Dermis blood vessel endothelial cell (primary cell): ENCODE measurements around the gene CAMTA1. TPM values are rescaled to one million over a fixed set of nuclear protein-coding genes. Genes with fewer than 3 reads are reported as not detected.

Experiments used
- DNase-seq: peaks from one replicate; pipeline ENCODE4 v3.0.0; 2010
- total RNA-seq: library from RNA; depleted of rRNA; stranded (reverse); fragments of >200 nt; gene quantifications from 2 replicates; pipeline ENCODE4 v1.2.3, GENCODE V29; 2014

Gene CAMTA1
- total RNA-seq, 1 donor from 2014 or later, result 58.4 TPM

DNA sequence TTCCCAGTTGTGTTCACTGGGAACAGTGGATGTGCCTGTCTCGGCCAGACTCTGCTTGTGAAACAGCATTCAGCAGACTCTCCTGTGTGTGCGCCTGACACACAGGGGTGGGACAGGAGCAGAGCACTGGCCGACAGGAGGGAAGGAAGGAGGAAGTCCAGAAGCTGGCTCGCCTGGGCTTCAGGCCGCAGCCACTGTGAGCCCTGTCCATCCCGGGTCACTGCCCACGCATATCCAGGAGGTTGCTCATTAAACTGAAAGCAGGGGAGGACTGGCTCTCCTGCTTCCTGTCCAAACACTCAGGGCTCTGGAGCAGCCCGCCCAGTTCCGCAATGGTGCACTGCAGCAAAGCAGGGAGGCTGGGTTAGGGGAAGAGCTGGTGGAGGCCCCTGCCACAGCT lies 767.1 kb downstream of the CAMTA1 start:
- peak; percentile 70 for DNase-seq

DNA sequence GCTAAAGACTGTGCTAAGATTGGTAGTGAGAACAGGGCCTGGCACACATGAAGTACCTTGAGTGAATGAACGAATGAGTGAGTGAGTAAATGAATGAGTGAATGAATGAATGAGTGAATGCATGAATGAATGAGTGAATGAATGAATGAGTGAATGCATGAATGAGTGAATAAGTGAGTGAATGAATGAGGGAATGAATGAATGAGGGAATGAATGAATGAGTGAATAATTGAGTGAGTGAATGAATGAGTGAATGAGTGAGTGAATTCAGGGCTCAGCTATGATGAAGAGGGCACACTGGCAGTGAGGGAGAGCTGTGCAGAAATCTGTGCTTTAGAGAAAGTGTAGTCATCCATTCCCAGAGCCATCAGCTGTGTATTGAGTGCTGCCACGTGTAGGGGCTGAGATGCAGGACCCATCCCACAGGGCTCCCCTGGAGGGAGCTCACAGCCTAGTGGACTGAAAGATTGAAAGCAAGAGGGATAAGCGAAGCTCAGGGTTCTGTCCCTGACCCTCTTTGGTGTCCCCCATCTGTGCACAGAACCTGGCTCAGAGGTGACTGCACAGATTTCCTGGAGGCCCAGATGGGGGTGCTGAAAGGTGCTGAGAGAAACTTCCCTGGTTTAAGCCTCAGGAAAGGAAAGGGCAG lies 767.9 kb downstream of the CAMTA1 start:
- DNase-seq, result peak; percentile 22

DNA sequence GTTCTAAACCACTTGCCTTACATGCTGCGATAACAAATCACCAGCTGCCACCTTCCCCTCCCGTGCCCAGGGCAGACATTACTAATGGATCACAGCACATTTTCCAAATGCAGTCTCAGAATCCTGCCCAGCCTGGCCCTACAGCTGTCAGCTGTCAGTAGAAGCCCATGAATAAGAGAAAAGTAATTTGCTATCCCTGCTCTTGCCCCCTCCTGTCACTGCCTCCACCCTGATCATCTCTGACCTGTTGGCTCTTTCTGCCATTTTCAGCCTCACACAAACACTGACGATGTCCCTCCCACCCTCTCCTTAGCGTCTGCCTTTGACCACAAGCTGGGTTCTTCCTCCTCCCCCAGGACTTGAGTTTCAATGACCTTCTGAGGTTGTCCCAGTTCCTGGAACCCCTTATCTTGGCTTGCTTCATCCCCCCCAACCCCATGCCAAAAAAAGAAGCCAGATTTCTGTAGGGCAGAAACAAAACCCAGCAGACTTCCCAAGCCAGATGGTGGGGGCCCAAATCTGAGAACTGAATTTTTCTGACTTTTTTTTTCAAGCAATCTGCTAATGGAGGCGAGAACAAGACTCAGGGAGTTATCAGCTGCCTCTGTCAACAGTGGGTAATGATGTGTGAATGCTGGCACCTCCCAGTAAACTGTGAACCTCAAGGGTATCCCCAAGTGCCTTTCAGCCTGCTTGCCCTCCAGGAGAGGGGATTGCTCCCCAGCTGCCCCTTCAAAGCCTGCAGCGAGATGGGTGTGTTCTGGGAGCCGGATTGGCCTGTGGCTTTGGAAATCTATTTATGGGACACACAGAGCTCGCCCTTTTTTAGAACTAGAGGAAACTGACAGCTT lies 769.4 kb downstream of the CAMTA1 start:
- no peak for DNase-seq

DNA sequence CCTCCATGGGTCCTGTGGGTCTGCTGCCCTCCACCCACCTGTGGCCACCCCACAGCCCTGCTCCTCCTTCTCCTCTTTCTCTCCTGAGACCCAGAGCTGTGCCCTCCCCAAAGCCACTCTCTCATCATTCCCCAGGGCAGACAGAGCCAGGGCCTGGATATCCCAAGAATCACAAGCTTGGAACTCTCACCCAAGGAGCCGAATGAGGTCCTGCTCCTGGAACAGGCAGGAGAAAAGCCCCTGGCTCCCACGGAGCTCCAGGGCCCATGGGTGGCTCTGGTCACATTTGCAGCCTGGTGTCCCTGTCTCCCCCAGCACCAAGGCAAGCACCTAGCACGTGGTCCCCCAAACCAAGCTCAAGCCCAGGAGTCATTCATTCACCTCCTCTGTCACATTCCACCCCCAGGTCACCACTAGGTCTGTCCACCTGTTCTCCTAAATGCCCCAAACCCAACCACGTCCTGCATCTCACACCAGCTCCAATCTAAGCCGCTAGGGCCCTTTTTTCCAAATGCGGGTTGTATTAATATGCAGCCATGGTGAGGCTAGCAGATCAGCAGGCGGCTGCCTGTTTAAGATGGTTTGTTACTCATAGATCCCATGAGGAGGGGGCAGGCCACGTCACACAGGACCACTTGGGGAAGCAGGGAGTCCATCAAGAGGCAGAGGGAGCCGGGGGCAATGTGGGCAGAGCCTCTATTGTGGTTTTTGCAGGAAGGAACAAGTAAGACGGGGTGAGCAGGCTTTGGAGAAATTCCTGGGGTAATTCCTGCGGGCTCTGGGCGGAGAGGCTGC lies 770.3 kb downstream of the CAMTA1 start:
- no peak for DNase-seq

DNA sequence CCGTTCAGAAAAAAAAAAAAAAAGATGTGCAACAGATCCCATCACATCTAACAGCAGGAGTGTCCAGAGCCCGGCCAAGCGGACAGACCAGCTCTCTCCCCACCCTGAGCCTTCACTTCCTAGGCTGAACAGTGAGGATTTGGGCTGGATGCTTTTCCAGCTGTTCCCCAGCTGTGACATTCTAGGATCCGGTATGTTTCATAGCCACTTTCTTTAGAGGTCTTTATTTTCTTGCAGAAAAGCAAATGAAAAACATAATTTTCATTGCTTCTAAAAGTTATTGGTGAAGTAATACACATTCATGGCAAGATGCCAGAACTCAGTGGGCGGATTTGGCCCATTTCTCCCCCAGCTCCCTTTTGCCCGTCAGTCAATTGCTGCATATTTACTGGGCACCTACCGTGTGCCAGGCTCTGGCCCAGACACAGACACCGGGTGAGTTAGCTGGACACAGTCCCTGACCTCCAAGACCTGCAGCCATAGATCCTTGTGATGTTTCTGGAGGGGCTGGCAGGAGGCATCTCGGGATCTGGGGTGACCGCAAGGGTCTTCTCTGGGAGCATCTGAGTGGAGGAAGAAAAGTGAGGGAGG lies 772.1 kb downstream of the CAMTA1 start:
- no peak for DNase-seq

DNA sequence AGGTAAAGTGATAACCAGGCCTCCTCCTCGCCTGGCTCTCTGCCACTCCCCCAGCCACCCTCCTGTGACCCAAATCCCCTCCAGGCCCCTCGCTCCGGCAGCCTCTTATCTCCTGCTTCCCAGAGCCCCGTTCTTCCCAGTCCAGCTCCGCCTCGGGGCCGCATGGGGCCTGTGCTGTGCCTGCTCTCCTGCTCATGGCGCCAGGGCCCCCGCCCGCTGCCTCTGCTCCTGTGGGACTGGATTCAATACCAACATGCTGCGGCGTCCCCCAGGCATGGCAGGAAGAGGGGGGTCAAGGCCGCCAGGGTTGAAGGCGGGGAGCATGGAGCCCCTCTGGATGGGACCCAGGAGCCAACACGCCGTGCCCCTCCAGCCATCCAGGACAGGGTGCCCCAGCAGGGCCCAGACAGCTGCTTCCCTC lies 772.8 kb downstream of the CAMTA1 start:
- no peak for DNase-seq

DNA sequence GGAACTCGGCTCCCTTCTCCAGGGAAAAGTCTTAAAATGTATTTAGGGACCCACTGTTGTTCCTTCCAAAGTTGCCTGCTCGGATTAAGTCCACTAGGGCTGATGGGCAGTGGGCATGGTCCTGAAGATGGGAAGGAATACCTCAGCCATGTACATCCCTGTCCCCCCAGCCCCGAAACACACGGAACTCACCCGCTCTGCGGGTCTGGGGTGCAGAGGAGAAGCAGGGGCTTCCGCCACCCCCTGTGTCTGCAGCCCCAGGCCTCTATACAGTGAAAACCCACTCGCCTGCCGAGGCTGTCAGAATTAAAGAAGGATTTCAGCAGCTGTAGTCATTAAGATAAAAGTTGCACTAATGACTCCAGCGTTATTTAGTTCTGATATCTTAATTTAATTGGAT lies 773.2 kb downstream of the CAMTA1 start:
- no peak for DNase-seq

DNA sequence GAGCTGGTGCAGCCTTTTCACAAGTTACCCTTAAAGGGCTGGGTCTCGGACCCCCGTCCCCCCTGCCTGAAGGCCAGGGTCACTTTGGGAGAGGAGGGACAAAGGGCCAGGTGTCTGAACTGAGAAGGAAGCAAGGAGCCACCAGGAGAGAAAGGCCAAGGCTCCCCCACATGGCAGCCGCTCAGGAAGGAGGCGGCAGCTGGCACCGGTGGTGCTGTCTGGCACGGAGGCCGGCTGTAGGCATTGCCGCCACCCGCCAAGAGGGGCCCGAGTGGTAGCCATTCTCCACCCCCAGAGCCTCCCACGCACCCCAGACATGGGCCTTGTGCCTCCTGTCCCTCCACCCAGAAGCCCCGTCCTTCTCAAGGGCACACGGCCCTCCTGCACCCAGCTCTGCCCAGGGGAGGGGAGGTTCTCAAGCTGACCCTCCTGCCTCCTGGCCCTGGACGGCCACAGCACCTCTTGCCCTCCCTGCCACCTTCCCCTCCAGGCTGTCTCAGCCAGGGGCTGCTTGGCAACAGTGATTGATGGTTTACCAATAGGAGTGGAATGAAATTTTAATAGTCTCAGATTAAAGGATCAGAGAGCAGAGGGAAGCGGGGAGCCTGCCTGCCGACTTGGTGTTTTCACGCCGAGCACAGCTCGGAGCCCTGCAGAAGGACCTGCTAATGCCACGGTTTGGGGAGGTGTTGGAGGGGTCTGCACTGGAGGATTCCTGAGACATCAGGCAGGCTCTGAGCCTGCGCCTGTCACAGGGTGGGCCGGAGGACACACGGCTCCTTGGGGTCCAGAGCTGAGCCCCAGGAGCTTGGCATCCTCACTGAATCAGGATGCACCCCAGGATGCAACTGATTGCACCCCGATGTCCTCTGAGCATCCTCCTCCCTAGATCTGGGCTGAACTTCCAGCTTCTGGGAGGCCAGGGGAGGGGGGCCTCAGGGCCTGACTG lies 773.9 kb downstream of the CAMTA1 start:
- no peak for DNase-seq

DNA sequence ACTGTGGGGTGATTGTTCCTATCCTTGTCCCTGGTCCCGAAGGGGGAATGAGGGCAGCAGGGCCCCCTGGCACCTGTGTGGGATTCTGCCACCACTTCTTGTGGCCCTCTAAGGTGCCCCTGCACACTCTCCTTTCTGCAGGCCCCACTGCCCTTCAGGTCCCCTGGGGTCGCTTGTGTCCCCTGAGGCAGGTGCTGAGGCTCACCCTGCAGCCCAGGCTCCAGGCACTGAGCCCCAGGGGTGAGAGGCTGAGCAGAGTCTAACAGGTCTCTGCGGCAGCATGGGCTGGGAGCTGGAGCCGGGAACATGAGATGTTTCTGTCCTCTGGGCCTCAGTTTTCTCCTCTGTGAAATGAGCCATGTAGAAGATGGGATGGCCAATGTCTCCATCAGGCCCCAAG lies 774.9 kb downstream of the CAMTA1 start:
- DNase-seq, result no peak

DNA sequence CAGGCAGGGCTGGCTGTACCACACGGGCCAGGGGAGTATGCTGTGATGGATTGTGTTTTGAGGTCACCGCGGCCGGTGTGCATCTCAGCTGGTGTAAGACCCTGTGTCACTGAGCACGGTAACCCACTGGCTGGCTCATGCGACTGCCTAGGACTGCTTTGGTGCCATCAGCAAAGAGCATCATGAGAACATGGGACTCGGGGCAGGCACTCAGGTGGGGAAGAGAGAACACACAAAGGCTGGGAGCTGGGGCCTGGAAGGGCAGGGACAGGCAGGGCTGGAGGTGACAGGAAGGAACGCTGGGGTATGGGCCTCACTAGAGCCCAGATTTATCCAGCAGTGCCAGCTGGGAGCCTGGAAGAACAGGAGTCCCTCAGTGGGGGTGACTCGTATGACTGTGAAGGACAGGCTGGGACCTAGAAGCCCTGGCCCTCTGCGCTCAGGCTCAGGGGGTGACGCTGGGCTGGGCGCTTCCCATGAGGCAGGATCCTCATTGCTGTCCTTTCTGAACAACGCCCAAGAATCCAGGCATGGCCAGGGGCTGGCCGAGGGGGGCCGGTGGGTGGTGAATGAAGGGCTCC lies 775.4 kb downstream of the CAMTA1 start:
- DNase-seq, result no peak

DNA sequence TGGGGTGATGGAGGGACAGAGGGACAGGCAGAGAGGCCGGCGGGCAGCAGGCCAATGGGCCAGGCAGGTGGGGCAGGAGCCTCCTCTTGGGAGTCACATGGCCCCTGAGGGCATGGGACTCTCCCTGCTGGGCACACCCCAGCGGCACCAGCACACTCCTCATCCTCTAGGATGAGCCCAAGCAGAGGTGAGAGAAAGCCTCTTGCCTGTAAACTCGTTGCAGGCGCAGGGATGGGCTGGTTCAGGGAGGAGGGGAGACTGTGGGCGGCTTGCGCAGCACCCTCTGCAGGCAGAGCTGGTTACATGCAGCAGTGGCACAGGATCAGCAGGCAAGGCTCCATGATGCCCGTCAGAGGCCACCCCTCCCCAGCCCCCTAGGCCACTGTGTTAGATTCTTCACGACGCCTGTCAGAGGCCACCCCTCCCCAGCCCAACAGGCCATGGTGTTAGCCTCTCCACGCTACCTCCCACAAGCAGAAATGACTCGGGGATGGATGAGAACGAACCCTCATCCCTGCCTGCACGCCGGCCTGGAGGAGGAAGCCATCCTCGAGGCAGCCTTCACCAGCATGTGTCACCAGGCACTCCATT lies 776.2 kb downstream of the CAMTA1 start:
- peak; percentile 58 for DNase-seq

DNA sequence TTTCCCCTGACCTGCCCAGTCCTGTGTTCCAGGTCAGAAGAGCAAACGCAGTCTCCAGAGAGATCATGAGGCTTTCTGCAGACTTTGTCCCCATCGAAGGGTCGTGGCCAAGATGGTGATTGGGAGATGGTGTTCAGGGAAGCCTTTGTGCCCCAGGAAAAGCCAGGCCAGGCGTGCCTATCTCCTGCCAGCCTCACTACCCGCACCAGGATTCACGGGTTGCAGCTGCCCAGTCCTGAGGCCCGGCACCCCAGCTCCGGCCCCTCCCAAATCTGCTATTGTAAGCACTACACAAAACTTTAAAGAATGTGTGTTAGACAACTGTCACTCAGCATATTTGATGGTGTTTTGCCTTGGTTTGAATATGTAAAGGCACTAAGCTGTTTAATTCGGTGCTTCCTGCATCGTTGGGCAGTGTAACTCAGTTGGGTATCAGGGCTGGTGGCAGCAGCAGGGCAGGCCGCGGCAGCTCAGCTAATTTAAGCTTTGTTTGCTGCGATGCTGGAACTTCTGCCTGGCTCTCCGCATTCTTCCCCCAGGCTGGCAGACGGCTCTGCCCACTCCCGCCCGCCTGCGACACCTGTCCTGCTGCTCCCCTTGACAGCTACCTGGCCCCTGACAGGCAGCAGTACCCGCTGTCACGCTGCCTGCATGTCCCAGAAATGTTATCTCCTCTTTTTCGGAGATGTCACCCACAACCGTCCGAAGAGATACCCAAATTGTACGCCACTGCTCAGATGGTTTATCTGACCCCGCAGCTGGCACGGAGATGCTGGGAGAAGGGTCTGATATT lies 776.9 kb downstream of the CAMTA1 start:
- DNase-seq, result no peak

DNA sequence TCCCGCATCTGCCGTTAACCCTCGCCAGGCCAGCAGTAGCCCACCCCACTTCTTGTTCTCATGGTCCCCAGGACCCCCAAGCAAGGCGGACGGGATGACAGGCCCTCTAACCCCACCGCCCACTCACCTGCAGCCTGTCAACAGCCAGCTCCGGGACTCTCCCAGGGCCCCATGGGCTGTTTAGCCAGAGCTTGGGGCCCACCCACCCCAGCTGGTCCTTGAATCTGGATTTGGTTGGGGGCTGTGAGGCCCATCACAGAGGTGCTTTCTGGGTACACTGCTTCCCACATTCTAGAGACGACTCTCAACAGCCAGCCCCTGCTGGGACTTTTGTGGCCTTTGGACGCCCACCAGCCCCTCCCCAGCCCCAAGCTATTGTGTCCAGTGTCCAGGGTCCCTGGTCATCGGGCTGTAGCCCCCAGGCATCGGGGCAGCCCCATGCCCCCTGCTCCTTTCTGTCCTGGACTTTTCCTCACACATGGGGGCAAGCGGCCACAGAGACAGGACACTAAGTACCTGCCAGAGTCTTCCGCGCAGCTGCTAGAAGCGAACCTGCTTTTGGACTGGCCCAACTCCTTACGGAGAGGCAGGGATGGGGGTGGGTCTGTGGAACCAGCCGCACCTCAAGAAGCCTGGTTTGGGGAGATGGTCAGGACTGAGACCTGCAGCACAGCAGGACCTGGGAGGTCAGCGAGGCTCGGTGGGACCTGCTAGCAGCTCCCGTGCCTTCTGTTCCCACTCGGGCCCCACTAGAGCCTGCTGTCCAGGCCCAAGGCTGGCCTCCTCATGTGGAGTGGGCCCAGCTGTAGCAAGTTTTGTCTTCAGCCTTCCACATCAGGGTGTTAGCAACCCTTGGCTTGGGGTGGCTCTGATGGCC lies 777.7 kb downstream of the CAMTA1 start:
- no peak for DNase-seq

DNA sequence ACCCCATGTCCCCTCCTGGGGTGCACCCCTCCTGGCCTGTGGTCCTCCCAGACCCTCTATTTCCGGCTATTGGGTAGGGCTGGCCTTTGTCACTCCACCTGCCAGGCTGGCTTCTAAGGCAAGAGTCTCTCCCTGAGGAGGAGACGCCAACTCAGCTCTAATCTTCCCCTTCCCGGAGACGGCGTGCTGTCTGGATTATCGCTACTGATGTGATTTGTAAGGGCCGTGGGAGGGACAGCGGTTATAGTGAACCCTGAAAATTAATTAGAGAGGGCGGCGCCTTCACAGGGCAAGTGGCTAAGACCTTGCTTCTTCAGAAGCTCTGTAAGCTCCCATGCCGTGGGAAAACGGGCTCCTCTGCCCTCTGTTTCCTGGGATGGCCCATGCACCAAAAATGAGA lies 778.9 kb downstream of the CAMTA1 start:
- no peak for DNase-seq

DNA sequence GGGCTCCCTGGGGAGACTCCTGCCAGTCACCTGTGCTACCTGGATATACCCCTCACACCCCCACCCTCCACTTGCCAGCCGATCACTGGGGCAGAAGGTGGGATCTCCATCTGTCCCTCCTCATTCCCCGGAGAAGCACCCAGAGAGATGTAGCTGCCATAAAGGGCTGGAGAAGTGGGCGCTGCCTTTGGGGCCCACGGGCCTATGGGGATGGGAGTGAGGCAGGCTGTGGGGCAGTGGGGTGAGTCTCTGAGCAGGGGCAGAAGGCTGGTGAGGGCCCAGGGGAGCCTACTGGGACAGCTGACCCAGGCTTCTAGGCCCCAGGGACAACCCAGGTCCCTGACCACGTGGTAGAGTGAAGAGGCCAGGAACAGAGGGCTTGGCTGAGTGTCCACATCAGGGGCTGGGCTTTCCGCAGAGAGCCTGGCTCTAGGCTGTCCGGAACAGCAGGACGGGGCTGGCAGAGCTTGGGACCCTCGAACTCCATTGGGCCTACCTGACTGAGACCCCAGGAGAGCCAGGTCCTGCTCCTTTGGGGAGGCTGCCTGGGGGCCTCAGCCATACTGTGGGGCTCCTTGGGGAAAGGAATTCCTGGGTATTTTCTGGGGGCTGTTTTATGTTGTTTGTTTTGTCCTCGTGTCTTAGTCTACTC lies 780.0 kb downstream of the CAMTA1 start:
- DNase-seq, result no peak

DNA sequence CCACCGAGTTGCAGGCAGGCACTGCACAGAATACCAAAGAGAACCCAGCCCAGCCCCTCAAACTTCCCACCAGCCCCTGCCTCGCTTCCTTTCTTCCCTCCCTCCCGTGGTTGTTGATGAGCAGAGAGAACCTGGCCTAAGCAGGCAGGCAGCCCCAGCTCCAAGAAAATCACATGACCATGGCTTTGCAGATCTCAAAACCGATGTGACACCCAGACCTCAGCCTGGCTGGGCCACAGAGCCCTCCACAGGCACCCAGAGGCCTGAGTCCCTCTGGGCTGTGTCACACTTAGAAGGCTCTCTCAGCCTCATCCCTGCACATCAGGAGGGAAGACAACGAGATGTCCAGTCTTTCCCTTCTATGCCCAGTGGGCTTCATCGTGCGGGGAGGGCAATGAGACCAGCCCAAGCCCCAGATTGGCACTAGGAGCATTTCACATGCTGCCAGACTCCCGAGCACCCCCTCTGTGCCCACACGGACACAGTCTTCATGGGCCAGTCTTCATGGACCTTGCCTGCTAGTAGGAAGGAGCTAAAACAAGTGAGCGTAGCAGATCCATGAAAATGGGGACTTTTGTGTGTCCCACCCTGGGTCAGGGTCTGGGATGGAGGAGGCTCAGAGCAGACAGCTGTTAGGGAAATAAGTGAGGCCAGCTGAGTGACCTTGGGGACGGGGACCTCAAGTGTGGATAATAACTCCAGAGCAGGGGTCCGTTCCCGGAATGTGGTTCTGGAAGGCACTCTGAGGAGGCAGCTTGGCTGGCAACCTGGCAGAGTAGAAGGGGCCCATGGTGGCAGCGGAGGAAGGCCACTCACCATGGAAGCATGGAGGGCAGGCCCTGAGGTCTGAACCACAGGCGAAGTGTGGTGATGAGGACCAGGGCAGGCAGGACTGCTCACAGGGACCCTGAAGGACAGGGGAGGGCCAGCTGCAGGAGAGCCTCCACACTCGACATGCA lies 781.4 kb downstream of the CAMTA1 start:
- no peak for DNase-seq

DNA sequence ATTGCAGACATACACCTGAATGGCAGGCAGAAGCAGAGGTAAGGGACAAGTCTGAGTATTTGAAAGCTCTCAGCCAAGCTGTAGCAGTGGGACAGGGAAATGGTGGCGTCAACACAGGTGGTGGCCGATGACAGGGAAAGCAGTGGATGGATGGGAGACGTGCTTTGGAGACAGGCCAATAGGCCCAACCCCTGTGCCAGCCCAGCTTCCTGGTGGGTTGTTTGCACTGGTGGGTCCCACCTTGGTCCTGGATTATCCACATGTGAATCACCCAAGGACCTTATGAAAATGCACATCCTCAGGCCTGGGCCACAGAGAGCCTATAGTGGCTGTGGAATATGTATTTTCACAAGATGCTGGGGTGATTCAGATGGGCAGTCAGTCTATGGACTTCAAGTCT lies 782.1 kb downstream of the CAMTA1 start:
- DNase-seq, result no peak
